Vagina (tissue), 2 donors: Measurements from ENCODE around the gene KIF24.
A peak's percentile ranks its signal among the peaks of the same experiment; 100 is the strongest.

Experiments used
- POLR2A ChIP-seq, 2 donors: fragments of 450-650 bp; IDR thresholded peaks; one replicate each; pipeline ENCODE4 v1.6.1; 2017; ENCODE audit warnings: antibody characterized with exemption in 2 of 2, mild to moderate bottlenecking in 2 of 2, moderate library complexity in 2 of 2
- POLR2AphosphoS5 ChIP-seq, 2 donors: sonication (generic); formaldehyde crosslinking; IDR thresholded peaks; one replicate each; pipeline ENCODE4 v1.9.0; 2017; ENCODE audit warnings: antibody characterized with exemption in 2 of 2, mild to moderate bottlenecking in 2 of 2, low read depth in 1 of 2; ENCODE audit not compliant: insufficient read depth in 1 of 2
- TF ChIP-seq, protein P1 (sequence below), 3 experiments: fragments of 450-650 bp in 2 of 3; fragments of 200-600 bp in 1 of 3; sonication (generic) in 1 of 3; IDR thresholded peaks; one replicate each; pipeline ENCODE4 v1.5.1; 2017 to 2019; ENCODE audit warnings: antibody characterized with exemption in 3 of 3, mild to moderate bottlenecking in 2 of 3, moderate library complexity in 2 of 3

DNA sequence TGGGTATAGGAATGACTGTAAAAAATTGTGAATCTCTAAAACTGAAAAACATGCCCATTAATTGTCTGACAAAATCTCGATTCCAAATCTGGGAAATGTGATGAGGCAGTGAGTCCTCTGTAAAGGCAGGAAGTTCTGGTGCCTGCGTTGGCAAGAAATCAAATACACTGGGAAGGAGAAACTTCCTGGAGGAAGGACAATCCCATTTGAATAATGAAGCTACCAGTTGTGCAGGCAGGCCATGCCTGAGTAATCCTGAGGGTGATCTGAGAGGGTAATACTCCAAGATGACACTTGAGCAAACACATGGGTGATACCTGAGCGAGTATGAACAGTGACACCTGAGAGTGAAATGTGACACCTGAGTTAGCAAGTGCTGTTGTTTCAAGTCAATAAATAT is 49.7 kb downstream of the KIF24 start:
- TF ChIP-seq, protein P1, sequence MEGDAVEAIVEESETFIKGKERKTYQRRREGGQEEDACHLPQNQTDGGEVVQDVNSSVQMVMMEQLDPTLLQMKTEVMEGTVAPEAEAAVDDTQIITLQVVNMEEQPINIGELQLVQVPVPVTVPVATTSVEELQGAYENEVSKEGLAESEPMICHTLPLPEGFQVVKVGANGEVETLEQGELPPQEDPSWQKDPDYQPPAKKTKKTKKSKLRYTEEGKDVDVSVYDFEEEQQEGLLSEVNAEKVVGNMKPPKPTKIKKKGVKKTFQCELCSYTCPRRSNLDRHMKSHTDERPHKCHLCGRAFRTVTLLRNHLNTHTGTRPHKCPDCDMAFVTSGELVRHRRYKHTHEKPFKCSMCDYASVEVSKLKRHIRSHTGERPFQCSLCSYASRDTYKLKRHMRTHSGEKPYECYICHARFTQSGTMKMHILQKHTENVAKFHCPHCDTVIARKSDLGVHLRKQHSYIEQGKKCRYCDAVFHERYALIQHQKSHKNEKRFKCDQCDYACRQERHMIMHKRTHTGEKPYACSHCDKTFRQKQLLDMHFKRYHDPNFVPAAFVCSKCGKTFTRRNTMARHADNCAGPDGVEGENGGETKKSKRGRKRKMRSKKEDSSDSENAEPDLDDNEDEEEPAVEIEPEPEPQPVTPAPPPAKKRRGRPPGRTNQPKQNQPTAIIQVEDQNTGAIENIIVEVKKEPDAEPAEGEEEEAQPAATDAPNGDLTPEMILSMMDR (IDR thresholded peaks at IDR 0.05): no peak
- no peak for TF ChIP-seq POLR2A (IDR thresholded peaks at IDR 0.05)
- TF ChIP-seq POLR2AphosphoS5 (IDR thresholded peaks at IDR 0.05; ENCODE audit: insufficient read depth in 1 of 2, low read depth in 1 of 2): peak in 1 of 2 donors; percentile 42
